Measurements from ENCODE around the gene KNG1. TPM values are rescaled to one million over a fixed set of nuclear protein-coding genes. Genes with fewer than 3 reads are reported as not detected.

KNG1 gene
- total RNA-seq, 6 experiments from 2014 or later: not detected

- Mint-ChIP-seq H3K27me3 (ENCODE audit: insufficient read depth) (peaks cover 6% of the 10 kb centered on the region), H3K27ac (no peak overlapping the region), H3K36me3 (ENCODE audit: low read depth) (no peaks in the 10 kb centered on the region), H3K4me1 (ENCODE audit: low read depth) (peaks cover under 1% of the 10 kb centered on the region), H3K9me3 (no peaks in the 10 kb centered on the region), H3K4me3 (no peak overlapping the region)
- DNase-seq: no peak
- TF ChIP-seq CTCF (IDR thresholded peaks at IDR 0.05): no peak
Observed at GRCh38 chr3:186760141-186760833, 43.1 kb downstream of the KNG1 start.

GRCh38 chr3:186760897-186761447 lies 43.8 kb downstream of the KNG1 start:
- DNase-seq: no peak
- Mint-ChIP-seq H3K36me3 (ENCODE audit: low read depth) (no peaks in the 10 kb centered on the region), H3K4me3 (no peak overlapping the region), H3K27ac (no peak overlapping the region), H3K4me1 (ENCODE audit: low read depth) (no peaks in the 10 kb centered on the region; the same call in 1 of the 2 replicates), H3K9me3 (no peaks in the 10 kb centered on the region), H3K27me3 (ENCODE audit: insufficient read depth) (peaks cover 5% of the 10 kb centered on the region)
- TF ChIP-seq CTCF (IDR thresholded peaks at IDR 0.05): no peak

GRCh38 chr3:186772281-186772694 lies 55.1 kb downstream of the KNG1 start:
- no peak for DNase-seq
- Mint-ChIP-seq H3K27me3 (ENCODE audit: insufficient read depth) (peaks cover 4% of the 10 kb centered on the region; the same call in 1 of the 2 replicates), H3K27ac (peak overlapping the region; percentile 81), H3K36me3 (ENCODE audit: low read depth) (no peaks in the 10 kb centered on the region), H3K4me1 (ENCODE audit: low read depth) (peaks cover 14% of the 10 kb centered on the region), H3K4me3 (peak overlapping the region; percentile 89), H3K9me3 (no peaks in the 10 kb centered on the region)
- TF ChIP-seq CTCF (IDR thresholded peaks at IDR 0.05): no peak

GRCh38 chr3:186772701-186773417 lies 55.7 kb downstream of the KNG1 start:
- peaks cover 14% of the 10 kb centered on the region for H3K4me1 Mint-ChIP-seq (ENCODE audit: low read depth)
- no peaks in the 10 kb centered on the region for H3K9me3 Mint-ChIP-seq
- peak overlapping the region; percentile 81 for H3K27ac Mint-ChIP-seq
- H3K4me3 Mint-ChIP-seq: peak overlapping the region; percentile 89
- peaks cover 4% of the 10 kb centered on the region; the same call in 1 of the 2 replicates for H3K27me3 Mint-ChIP-seq (ENCODE audit: insufficient read depth)
- TF ChIP-seq CTCF (IDR thresholded peaks at IDR 0.05): no peak
- no peaks in the 10 kb centered on the region for H3K36me3 Mint-ChIP-seq (ENCODE audit: low read depth)
- DNase-seq: no peak

GRCh38 chr3:186775999-186776398 lies 58.8 kb downstream of the KNG1 start:
- DNase-seq: no peak
- Mint-ChIP-seq H3K4me3 (no peak overlapping the region), H3K27ac (no peak overlapping the region), H3K27me3 (ENCODE audit: insufficient read depth) (peaks cover 4% of the 10 kb centered on the region; the same call in 1 of the 2 replicates), H3K4me1 (ENCODE audit: low read depth) (peaks cover 14% of the 10 kb centered on the region), H3K36me3 (ENCODE audit: low read depth) (no peaks in the 10 kb centered on the region), H3K9me3 (no peaks in the 10 kb centered on the region)
- TF ChIP-seq CTCF (IDR thresholded peaks at IDR 0.05): no peak

All from HFFc6 (cell line).